ENCODE measurements around the gene HARS2.

DNA sequence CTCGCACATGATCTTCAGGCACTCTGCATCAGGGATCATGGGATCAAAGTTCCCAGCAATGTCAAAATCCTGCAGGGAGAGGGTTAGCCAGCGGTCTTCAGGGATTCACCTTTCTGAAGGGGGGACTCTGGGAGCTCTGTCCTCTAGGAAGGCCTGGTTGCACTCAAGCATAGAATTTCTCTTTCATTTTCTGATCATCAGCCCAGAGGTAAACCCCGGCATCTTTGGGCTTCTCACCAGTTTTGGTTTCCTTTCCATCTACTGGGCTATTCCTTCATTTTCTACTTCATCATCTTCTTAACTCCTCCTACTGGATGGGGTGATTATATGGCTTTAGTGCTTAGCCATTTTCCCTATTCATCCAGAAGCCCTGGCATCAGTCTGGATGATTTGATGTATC, 13.3 kb upstream of the HARS2 start:
- TF ChIP-seq, protein P1, sequence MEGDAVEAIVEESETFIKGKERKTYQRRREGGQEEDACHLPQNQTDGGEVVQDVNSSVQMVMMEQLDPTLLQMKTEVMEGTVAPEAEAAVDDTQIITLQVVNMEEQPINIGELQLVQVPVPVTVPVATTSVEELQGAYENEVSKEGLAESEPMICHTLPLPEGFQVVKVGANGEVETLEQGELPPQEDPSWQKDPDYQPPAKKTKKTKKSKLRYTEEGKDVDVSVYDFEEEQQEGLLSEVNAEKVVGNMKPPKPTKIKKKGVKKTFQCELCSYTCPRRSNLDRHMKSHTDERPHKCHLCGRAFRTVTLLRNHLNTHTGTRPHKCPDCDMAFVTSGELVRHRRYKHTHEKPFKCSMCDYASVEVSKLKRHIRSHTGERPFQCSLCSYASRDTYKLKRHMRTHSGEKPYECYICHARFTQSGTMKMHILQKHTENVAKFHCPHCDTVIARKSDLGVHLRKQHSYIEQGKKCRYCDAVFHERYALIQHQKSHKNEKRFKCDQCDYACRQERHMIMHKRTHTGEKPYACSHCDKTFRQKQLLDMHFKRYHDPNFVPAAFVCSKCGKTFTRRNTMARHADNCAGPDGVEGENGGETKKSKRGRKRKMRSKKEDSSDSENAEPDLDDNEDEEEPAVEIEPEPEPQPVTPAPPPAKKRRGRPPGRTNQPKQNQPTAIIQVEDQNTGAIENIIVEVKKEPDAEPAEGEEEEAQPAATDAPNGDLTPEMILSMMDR (IDR thresholded peaks at IDR 0.05; ENCODE audit: insufficient read depth, low read depth, low read length), result no peak
- no peak for TF ChIP-seq EZH2 (IDR thresholded peaks at IDR 0.05; ENCODE audit: insufficient read depth, low read length)

Data from astrocyte (in vitro differentiated cells and primary cell).